HEK293 (cell line): ENCODE measurements around the gene VDAC1.

Experiments
- BCL11B ChIP-seq: fragments of 450-650 bp; formaldehyde crosslinking; IDR thresholded peaks from 2 replicates; pipeline ENCODE4 v1.5.1; 2016; ENCODE audit warnings: low read depth, missing biosample characterization, missing genetic modification characterization
- GLIS2 ChIP-seq: fragments of 450-650 bp; formaldehyde crosslinking; IDR thresholded peaks from 2 replicates; pipeline ENCODE4 v1.5.1; 2016; ENCODE audit warnings: missing biosample characterization, missing genetic modification characterization
- IKZF3 ChIP-seq: fragments of 450-650 bp; IDR thresholded peaks from 2 replicates; pipeline ENCODE4 v1.5.0; 2018; ENCODE audit warnings: missing biosample characterization, mild to moderate bottlenecking, missing genetic modification characterization, moderate library complexity
- MEIS1 ChIP-seq: sonication (generic); formaldehyde crosslinking; IDR thresholded peaks from 2 replicates; pipeline ENCODE4 v1.8.1; 2022; ENCODE audit warnings: missing genetic modification reagents, mild to moderate bottlenecking, borderline replicate concordance
- MYNN ChIP-seq: fragments of 450-650 bp; formaldehyde crosslinking; IDR thresholded peaks from 2 replicates; pipeline ENCODE4 v1.5.1; 2016; ENCODE audit warnings: missing biosample characterization, missing genetic modification characterization, borderline replicate concordance
- ZNF133 ChIP-seq: fragments of 450-650 bp; formaldehyde crosslinking; IDR thresholded peaks from 2 replicates; pipeline ENCODE4 v1.5.1; 2016; ENCODE audit warnings: missing biosample characterization, missing genetic modification characterization
- ZNF184 ChIP-seq: fragments of 450-650 bp; IDR thresholded peaks from 2 replicates; pipeline ENCODE4 v1.5.1; 2018; ENCODE audit warnings: missing biosample characterization, mild to moderate bottlenecking, missing genetic modification characterization
- ZNF292 ChIP-seq: fragments of 450-650 bp; formaldehyde crosslinking; IDR thresholded peaks from 2 replicates; pipeline ENCODE4 v1.5.1; 2016; ENCODE audit warnings: low read depth, missing biosample characterization, missing genetic modification characterization, borderline replicate concordance
- ZNF530 ChIP-seq: fragments of 450-650 bp; formaldehyde crosslinking; IDR thresholded peaks from 2 replicates; pipeline ENCODE4 v1.5.1; 2016; ENCODE audit warnings: low read depth, missing biosample characterization, missing genetic modification characterization
- ZNF596 ChIP-seq: fragments of 450-650 bp; IDR thresholded peaks from 2 replicates; pipeline ENCODE4 v1.5.0; 2018; ENCODE audit warnings: missing biosample characterization, mild to moderate bottlenecking, missing genetic modification characterization, moderate library complexity
- ZNF777 ChIP-seq: fragments of 450-650 bp; formaldehyde crosslinking; IDR thresholded peaks from 2 replicates; pipeline ENCODE4 v1.5.1; 2017; ENCODE audit warnings: missing biosample characterization, missing genetic modification characterization, borderline replicate concordance
- TF ChIP-seq, protein P1 (sequence below): fragments of 450-650 bp; formaldehyde crosslinking; IDR thresholded peaks from 2 replicates; pipeline ENCODE4 v1.5.1; 2016; ENCODE audit warnings: missing biosample characterization, missing genetic modification characterization
- TF ChIP-seq, protein P2 (sequence below): fragments of 450-650 bp; formaldehyde crosslinking; optimal IDR thresholded peaks from 2 replicates; pipeline ENCODE3; 2016; ENCODE audit warnings: missing biosample characterization, mild to moderate bottlenecking, missing genetic modification characterization
- TF ChIP-seq, protein P3 (sequence below): fragments of 450-650 bp; formaldehyde crosslinking; IDR thresholded peaks from 2 replicates; pipeline ENCODE4 v1.5.1; 2017; ENCODE audit warnings: missing biosample characterization, missing genetic modification characterization
- TF ChIP-seq, protein P4 (sequence below): fragments of 450-650 bp; formaldehyde crosslinking; IDR thresholded peaks from 2 replicates; pipeline ENCODE4 v1.5.1; 2016; ENCODE audit warnings: missing biosample characterization, missing genetic modification characterization
- TF ChIP-seq, protein P5 (sequence below): fragments of 450-650 bp; formaldehyde crosslinking; IDR thresholded peaks from 2 replicates; pipeline ENCODE4 v1.5.1; 2016; ENCODE audit warnings: missing biosample characterization, missing genetic modification characterization
- TF ChIP-seq, protein P6 (sequence below): fragments of 450-650 bp; formaldehyde crosslinking; IDR thresholded peaks from 2 replicates; pipeline ENCODE4 v1.5.1; 2016; ENCODE audit warnings: missing biosample characterization, missing genetic modification characterization, borderline replicate concordance
- TF ChIP-seq, protein P7 (sequence below): fragments of 450-650 bp; formaldehyde crosslinking; IDR thresholded peaks from 2 replicates; pipeline ENCODE4 v1.5.1; 2016; ENCODE audit warnings: missing biosample characterization, missing genetic modification characterization, low read depth

The VDAC1 gene

DNA sequence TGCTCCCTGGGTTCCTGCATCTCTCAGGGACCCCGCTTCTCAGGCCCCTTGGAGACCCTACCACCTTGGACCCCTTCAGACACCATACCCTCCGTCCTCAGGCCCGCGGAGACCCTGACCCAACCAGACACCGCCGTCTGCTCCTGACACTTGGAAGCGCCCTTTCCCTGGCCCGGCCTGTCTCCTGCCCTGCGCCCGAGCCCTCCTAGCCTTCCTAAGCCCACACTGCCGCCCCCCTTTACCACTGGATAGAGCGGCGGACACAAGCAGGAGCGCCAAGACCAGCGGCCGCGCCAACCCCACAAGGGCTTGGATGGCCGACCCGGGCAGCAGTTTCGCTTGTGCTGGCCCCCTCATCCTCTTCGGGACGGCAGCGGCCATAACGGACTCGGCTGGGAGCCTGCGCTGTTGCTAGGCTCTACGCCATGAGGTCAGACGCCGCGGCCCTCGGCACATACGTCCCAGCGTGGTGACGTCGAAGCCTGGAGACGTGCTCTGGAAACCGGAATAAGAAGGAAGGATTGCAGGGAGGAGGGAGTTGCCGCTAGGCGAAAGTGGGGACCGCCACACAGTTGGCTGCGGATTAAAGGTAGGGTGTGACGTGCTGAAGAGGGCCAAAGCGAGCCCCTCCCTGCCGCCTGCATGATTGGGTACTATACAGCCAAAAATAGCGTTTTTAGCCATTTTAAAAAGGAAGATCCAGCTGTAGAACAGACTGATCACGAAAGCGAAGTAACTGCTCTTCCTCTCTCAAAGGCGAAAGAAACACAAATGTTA, 36.4 kb downstream of the VDAC1 start, which contains the start of gene C5orf15 (continued):
- TF ChIP-seq, protein P1, sequence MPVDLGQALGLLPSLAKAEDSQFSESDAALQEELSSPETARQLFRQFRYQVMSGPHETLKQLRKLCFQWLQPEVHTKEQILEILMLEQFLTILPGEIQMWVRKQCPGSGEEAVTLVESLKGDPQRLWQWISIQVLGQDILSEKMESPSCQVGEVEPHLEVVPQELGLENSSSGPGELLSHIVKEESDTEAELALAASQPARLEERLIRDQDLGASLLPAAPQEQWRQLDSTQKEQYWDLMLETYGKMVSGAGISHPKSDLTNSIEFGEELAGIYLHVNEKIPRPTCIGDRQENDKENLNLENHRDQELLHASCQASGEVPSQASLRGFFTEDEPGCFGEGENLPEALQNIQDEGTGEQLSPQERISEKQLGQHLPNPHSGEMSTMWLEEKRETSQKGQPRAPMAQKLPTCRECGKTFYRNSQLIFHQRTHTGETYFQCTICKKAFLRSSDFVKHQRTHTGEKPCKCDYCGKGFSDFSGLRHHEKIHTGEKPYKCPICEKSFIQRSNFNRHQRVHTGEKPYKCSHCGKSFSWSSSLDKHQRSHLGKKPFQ, result no peak
- TF ChIP-seq, protein P2, sequence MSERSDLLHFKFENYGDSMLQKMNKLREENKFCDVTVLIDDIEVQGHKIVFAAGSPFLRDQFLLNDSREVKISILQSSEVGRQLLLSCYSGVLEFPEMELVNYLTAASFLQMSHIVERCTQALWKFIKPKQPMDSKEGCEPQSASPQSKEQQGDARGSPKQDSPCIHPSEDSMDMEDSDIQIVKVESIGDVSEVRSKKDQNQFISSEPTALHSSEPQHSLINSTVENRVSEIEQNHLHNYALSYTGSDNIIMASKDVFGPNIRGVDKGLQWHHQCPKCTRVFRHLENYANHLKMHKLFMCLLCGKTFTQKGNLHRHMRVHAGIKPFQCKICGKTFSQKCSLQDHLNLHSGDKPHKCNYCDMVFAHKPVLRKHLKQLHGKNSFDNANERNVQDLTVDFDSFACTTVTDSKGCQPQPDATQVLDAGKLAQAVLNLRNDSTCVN (tag by site-specific recombination), result peak; percentile 44
- 0 out of 2 replicates have a peak, but pooled peaks have one; percentile 23 for TF ChIP-seq ZNF777
- TF ChIP-seq MYNN (tag by site-specific recombination), result no peak
- TF ChIP-seq, protein P3, sequence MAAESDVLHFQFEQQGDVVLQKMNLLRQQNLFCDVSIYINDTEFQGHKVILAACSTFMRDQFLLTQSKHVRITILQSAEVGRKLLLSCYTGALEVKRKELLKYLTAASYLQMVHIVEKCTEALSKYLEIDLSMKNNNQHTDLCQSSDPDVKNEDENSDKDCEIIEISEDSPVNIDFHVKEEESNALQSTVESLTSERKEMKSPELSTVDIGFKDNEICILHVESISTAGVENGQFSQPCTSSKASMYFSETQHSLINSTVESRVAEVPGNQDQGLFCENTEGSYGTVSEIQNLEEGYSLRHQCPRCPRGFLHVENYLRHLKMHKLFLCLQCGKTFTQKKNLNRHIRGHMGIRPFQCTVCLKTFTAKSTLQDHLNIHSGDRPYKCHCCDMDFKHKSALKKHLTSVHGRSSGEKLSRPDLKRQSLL (tag by site-specific recombination), result no peak
- TF ChIP-seq ZNF596 (tag by site-specific recombination), result no peak
- TF ChIP-seq, protein P4, sequence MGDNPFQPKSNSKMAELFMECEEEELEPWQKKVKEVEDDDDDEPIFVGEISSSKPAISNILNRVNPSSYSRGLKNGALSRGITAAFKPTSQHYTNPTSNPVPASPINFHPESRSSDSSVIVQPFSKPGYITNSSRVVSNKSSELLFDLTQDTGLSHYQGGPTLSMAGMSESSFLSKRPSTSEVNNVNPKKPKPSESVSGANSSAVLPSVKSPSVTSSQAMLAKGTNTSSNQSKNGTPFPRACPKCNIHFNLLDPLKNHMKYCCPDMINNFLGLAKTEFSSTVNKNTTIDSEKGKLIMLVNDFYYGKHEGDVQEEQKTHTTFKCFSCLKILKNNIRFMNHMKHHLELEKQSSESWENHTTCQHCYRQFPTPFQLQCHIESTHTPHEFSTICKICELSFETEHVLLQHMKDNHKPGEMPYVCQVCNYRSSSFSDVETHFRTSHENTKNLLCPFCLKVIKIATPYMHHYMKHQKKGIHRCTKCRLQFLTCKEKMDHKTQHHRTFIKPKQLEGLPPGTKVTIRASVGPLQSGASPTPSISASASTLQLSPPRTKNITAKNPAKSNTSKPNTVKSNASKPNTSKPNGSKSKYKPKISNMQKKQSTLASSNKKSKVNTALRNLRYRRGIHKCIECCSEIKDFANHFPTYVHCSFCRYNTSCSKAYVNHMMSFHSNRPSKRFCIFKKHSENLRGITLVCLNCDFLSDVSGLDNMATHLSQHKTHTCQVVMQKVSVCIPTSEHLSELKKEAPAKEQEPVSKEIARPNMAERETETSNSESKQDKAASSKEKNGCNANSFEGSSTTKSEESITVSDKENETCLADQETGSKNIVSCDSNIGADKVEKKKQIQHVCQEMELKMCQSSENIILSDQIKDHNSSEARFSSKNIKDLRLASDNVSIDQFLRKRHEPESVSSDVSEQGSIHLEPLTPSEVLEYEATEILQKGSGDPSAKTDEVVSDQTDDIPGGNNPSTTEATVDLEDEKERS (tag by site-specific recombination), result no peak; the same call in 1 of the 2 replicates
- no peak for TF ChIP-seq ZNF530 (tag by site-specific recombination)
- peak; percentile 98 for TF ChIP-seq IKZF3 (tag by site-specific recombination)
- no peak for TF ChIP-seq ZNF184 (tag by site-specific recombination)
- no peak for TF ChIP-seq ZNF292 (tag by site-specific recombination)
- 0 out of 2 replicates have a peak, but pooled peaks have one; percentile 15 for TF ChIP-seq BCL11B (tag by site-specific recombination)
- TF ChIP-seq, protein P5, sequence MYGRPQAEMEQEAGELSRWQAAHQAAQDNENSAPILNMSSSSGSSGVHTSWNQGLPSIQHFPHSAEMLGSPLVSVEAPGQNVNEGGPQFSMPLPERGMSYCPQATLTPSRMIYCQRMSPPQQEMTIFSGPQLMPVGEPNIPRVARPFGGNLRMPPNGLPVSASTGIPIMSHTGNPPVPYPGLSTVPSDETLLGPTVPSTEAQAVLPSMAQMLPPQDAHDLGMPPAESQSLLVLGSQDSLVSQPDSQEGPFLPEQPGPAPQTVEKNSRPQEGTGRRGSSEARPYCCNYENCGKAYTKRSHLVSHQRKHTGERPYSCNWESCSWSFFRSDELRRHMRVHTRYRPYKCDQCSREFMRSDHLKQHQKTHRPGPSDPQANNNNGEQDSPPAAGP (tag by site-specific recombination), result peak; percentile 81
- TF ChIP-seq, protein P6, sequence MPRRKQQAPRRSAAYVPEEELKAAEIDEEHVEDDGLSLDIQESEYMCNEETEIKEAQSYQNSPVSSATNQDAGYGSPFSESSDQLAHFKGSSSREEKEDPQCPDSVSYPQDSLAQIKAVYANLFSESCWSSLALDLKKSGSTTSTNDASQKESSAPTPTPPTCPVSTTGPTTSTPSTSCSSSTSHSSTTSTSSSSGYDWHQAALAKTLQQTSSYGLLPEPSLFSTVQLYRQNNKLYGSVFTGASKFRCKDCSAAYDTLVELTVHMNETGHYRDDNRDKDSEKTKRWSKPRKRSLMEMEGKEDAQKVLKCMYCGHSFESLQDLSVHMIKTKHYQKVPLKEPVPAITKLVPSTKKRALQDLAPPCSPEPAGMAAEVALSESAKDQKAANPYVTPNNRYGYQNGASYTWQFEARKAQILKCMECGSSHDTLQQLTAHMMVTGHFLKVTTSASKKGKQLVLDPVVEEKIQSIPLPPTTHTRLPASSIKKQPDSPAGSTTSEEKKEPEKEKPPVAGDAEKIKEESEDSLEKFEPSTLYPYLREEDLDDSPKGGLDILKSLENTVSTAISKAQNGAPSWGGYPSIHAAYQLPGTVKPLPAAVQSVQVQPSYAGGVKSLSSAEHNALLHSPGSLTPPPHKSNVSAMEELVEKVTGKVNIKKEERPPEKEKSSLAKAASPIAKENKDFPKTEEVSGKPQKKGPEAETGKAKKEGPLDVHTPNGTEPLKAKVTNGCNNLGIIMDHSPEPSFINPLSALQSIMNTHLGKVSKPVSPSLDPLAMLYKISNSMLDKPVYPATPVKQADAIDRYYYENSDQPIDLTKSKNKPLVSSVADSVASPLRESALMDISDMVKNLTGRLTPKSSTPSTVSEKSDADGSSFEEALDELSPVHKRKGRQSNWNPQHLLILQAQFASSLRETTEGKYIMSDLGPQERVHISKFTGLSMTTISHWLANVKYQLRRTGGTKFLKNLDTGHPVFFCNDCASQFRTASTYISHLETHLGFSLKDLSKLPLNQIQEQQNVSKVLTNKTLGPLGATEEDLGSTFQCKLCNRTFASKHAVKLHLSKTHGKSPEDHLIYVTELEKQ (tag by site-specific recombination), result no peak
- TF ChIP-seq, protein P7, sequence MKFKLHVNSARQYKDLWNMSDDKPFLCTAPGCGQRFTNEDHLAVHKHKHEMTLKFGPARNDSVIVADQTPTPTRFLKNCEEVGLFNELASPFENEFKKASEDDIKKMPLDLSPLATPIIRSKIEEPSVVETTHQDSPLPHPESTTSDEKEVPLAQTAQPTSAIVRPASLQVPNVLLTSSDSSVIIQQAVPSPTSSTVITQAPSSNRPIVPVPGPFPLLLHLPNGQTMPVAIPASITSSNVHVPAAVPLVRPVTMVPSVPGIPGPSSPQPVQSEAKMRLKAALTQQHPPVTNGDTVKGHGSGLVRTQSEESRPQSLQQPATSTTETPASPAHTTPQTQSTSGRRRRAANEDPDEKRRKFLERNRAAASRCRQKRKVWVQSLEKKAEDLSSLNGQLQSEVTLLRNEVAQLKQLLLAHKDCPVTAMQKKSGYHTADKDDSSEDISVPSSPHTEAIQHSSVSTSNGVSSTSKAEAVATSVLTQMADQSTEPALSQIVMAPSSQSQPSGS (tag by site-specific recombination), result peak; percentile 89
- no peak for TF ChIP-seq ZNF133 (tag by site-specific recombination)
- no peak for TF ChIP-seq MEIS1 (CRISPR knock-in tag)
- TF ChIP-seq GLIS2 (tag by site-specific recombination), result no peak
